Retina (tissue), 1 donor: Measurements from ENCODE around the gene KRTAP19-8.

Experiments used
- DNase-seq: peaks from one replicate; pipeline ENCODE4 v3.0.0-alpha.2; 2016

The KRTAP19-8 gene

DNA sequence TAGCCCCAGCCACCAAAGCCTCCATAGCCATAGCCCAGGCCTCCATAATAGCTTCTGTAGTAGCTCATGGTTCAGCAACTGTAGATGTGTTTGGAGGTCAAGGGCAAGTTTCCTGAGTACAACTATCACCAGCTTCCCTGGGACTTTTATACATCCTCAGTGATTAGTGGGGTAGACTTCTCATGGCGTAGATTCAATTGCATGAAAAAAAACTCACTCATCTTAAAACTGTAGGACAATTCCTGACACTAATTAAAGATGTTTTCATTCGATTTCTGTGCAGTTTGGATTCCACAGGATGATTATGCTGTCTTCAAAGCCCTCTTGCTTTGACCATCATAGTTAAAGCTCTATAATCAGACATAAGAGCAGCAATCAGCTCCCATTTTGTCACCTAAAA is at the start of gene KRTAP19-8:
Gene KRTAP19-8 (minus strand): TSS at position 101 of the 400 bp plus-strand sequence. CDS start 33 bp downstream, at position 68.
- no peak for DNase-seq

GRCh38 chr21:31087639-31088473 is 49.6 kb upstream of the KRTAP19-8 start:
- DNase-seq = no peak

GRCh38 chr21:31084689-31085088 is 46.4 kb upstream of the KRTAP19-8 start:
- no peak for DNase-seq

DNA sequence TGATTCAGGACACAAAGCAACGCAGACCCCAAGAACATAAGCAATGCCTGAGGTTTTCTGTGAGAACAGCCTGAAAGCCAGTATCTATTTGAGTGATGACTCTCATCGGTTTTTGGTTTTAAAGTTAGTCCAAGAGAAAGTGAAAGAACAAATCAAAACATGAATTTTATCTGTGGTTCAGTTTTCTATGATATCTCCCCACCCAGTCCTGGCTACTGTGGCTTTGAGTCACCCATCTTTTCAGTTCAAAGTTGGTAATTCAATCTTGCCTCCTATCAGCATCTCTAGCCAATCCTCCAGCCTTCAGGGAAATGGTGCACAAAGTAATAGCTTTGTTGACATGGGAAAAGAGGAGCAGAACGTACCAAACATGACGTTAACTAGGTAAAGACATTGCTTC is 40.5 kb upstream of the KRTAP19-8 start:
- no peak for DNase-seq

- no peak for DNase-seq
Observed at GRCh38 chr21:31078216-31078615, 39.9 kb upstream of the KRTAP19-8 start.

GRCh38 chr21:31075848-31076247 is 37.6 kb upstream of the KRTAP19-8 start:
- no peak for DNase-seq

GRCh38 chr21:31072533-31072932 is 34.3 kb upstream of the KRTAP19-8 start:
- no peak for DNase-seq

DNA sequence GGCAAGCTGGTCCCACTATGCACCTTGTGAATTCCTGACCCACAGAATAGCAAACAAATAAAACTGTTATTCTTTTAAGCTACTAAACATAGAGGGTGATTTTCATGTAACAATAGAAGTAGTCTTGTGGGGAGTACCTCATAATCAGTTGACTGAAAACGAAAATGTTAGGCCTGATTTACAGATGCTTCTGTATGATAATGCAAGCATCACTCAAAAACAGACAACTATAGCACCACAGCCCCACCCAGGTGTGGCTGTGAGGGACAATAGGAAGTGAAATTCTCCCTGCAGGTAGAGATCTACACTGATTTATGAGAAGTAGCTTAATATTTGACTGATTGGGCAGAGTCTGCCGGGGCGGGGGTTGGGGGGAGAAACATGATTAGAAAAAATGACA is 26.5 kb upstream of the KRTAP19-8 start:
- no peak for DNase-seq

- no peak for DNase-seq
Observed at GRCh38 chr21:31052489-31053142, 14.3 kb upstream of the KRTAP19-8 start.

GRCh38 chr21:31050577-31051157 is 12.4 kb upstream of the KRTAP19-8 start:
- no peak for DNase-seq

DNA sequence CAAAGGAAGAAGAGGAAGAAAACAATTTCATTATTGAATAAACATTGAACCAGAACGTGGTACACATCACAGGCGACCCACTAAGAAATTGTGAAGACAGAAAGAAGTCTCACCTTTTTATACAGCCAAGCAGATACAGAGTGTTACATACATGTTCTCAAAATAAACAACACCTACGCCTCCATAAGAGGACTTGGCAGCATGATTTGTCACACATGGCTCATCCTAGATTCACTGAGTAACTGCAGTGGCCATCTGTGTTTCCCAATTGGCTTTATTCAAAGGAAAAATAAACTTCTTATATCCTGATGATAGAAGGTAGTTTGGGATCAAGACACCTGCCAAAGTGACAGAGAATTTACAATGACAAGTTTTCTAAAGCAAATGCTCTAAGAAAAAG is 7.6 kb upstream of the KRTAP19-8 start:
- no peak for DNase-seq

DNA sequence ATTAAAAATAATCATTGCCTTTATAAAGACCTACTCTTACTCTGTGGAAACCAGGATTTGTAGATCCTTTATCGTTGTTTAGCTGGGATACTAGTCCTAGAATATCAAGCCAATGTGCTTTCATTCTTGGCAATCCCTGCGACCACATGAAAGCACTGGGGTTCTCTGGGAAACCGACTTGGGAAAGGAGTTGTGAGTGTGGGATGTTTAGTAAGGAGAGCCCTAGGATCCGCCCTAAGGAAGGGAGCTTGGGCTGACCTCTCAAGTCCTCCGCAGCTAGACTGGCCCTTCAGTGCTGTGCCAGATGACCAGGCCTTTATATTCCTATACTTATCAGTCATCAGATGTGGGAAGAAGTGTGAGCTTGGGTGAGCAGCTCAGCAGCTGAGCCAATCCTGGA is 5.2 kb upstream of the KRTAP19-8 start:
- DNase-seq = no peak

DNA sequence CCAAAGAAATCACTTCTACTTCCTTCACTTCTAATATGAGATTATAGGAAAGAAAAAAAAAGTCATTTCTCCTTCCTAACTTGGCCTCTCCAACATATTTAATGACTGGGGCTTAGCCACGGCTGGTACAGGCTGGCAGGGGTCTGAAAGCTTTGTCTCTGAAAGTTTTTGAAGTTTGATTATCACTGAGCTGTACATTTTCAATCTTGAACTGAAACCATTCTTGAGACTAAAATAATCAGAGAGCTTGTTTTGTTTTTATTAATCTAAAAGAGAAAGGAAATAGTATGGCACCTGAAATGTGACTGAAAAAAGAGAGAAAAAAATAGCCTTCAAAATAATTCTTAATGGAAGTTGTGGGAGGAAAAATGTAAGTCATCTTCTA is 3.8 kb upstream of the KRTAP19-8 start:
- no peak for DNase-seq

DNA sequence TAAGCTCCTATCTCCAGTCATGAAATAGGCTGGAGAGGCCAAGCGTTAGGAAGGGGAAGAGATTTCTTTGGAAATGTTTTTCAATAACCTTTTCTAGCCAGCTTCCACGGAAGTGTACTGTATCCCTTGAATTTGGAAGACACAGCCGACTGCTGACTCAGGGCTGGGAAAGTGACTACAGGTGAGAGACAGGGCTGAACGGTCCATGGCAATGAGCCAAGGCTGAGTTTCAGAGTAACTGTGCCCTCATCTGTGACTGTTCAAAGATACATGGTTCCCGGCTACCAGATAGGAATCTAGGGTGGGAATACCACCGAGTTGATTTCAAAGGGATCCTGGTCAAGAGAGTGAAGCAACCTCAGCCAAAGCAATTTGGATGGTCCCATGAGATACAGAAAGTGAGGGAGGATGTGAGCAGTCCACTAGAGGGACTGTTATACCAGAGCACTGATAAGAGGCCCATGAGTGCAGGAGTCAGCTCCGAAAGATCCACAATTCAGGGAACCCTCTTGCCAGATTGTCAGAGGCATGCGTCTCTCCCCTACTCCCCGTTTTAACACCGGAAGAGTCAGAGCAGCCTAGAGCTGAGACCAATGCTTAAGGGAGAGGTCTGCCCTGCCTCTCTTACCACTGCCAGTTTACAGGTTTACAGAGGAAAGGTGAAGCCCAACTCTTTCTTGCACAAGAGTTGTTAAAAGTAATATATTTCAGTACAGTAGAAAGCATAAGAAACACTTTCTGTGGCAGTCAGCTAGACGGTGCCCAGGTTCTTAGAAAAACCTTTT is 3.2 kb upstream of the KRTAP19-8 start:
- no peak for DNase-seq

- DNase-seq = no peak
Observed at GRCh38 chr21:31034378-31034777, 3.9 kb downstream of the KRTAP19-8 start.

DNA sequence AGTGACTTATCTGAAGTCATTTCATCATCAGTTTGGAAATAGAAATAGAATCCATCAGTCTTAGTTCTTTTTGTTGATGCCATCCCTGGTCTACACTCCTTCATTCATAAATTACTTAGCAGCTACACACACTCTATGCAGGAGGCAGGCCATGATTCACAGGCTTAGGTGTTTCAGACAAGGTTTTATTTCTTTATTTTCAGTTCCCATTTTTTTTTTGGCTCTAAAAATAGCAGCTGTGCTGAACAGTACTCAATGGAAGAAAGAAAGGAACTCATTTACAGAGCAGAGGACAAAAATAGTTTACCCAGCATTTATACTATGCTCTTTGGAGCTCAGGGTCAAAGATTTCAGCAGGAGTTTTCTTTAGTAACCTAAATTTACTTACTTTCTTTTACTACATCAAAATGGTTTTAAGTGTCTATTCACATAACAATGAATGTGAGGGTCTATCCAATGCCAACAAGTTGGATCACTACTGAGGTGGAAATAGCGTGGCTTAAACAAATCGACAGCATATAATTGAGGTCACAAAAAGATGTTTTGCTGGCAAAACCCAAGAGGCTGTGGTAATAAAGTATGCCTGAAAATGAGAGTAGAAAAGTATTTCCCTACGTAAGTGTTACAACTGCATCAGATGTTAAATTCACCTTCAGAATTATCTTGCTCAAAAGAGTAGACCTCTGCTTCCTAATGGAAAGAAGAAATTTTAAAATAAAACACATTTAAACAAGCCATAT is 7.7 kb downstream of the KRTAP19-8 start:
- DNase-seq = no peak

DNA sequence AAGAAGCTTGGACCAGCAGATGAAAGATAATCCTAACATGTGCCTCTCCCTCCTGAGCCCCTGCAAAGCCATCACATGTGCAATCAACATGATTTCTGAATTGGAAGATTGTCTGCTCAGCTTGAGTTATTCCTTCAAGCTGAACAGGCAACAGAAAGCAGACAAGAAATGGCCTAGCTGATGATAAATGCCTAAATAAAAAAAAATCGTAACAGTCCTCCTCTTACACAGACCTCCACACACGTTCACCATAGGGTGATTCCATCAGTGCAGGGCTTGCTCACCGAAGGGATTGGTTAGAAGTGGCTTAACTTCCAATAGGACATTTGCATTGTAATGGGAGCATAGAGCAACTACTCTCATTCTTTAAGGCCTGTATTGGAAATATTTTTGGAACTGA is 14.6 kb downstream of the KRTAP19-8 start:
- DNase-seq = no peak

GRCh38 chr21:31022306-31022705 is 16.0 kb downstream of the KRTAP19-8 start:
- DNase-seq = no peak

- DNase-seq = no peak
Observed at GRCh38 chr21:31018232-31018631, 20.0 kb downstream of the KRTAP19-8 start.

GRCh38 chr21:31014891-31015290 is 23.4 kb downstream of the KRTAP19-8 start:
- DNase-seq = no peak

- DNase-seq = no peak
Observed at GRCh38 chr21:31012133-31013089, 25.9 kb downstream of the KRTAP19-8 start.
